Kidney epithelial cell (primary cell): Measurements from ENCODE around the gene SLC4A4. TPM values are rescaled to one million over a fixed set of nuclear protein-coding genes. Genes with fewer than 3 reads are reported as not detected.

ENCODE experiments used
- DNase-seq: peaks from one replicate; pipeline ENCODE4 v3.0.0-alpha.2; 2010; ENCODE audit warnings: low read depth
- H3K27me3 ChIP-seq: 2 replicates; pipeline ENCODE4 v1.6.0; 2011; ENCODE audit warnings: low read length; ENCODE audit not compliant: control insufficient read depth, insufficient read depth
- H3K36me3 ChIP-seq: 2 replicates; pipeline ENCODE4 v1.5.1; 2011; ENCODE audit warnings: low read length; ENCODE audit not compliant: control insufficient read depth, insufficient read depth
- H3K4me3 ChIP-seq: 2 replicates; pipeline ENCODE4 v1.5.1; 2011; ENCODE audit warnings: low read depth, mild to moderate bottlenecking, control low read depth, low read length
- total RNA-seq: library from RNA; depleted of rRNA; stranded (reverse); fragments of >200 nt; gene quantifications from 2 replicates; pipeline ENCODE4 v1.2.3, GENCODE V29; 2015
- TF ChIP-seq, protein P1 (sequence below): IDR thresholded peaks from 2 replicates; pipeline ENCODE4 v1.5.1; 2011; ENCODE audit warnings: mild to moderate bottlenecking, moderate library complexity, low read length, control low read depth, inconsistent platforms; ENCODE audit not compliant: insufficient read depth, poor library complexity, severe bottlenecking

The SLC4A4 gene
- total RNA-seq, 1 donor from 2014 or later = 2.7 TPM

DNA sequence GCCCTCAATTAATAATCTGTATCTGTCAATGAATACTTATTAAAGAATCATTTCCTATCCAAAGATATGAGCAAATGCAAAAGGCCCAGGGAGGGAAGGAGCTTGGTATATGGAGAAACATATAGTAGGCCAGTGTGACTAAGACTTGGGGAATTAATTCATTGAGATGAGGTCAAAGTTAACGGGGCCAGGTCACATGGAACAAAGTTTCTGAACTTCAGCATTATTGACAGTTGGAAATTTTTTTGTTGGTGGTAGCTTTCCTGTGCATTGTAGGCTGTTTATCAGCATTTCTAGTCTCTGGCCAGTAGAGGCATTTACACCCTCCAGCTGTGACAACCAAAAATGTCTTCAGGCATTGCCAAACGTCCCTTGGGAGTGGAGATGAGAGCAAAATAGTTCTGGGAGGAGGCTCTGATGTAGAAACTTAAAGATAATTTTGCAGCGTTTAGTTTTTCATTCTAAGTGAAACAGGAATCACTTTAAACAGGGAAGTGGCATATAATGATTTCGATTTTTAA, 202.0 kb downstream of the SLC4A4 start:
- TF ChIP-seq, protein P1, sequence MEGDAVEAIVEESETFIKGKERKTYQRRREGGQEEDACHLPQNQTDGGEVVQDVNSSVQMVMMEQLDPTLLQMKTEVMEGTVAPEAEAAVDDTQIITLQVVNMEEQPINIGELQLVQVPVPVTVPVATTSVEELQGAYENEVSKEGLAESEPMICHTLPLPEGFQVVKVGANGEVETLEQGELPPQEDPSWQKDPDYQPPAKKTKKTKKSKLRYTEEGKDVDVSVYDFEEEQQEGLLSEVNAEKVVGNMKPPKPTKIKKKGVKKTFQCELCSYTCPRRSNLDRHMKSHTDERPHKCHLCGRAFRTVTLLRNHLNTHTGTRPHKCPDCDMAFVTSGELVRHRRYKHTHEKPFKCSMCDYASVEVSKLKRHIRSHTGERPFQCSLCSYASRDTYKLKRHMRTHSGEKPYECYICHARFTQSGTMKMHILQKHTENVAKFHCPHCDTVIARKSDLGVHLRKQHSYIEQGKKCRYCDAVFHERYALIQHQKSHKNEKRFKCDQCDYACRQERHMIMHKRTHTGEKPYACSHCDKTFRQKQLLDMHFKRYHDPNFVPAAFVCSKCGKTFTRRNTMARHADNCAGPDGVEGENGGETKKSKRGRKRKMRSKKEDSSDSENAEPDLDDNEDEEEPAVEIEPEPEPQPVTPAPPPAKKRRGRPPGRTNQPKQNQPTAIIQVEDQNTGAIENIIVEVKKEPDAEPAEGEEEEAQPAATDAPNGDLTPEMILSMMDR = no peak
- no peaks in the 10 kb centered on the region for H3K27me3 ChIP-seq
- H3K36me3 ChIP-seq = no peaks in the 10 kb centered on the region
- H3K4me3 ChIP-seq = no peak overlapping the region
- DNase-seq = no peak

DNA sequence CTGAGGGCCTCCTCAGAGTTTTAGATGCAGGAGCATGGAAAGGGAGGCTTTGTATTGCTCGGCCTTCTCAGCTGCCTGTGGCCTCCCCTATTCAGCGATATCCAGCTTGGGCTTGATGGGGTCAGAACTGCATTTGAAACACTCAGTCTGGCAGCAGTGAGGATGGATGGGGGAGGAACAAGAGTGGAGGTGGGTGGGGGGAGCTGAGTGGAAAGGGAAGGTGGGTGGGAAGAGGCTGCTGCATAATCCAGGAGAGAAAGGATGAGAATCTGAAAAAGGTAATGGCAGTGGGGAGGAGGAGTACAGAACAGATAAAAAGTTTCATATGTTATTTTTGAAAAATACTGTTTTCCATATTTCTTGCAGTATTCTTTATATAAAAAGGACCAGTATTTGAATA, 202.7 kb downstream of the SLC4A4 start:
- Histone ChIP-seq H3K4me3 (no peak overlapping the region), H3K27me3 (no peaks in the 10 kb centered on the region), H3K36me3 (no peaks in the 10 kb centered on the region)
- DNase-seq = no peak
- TF ChIP-seq, protein P1 = no peak

DNA sequence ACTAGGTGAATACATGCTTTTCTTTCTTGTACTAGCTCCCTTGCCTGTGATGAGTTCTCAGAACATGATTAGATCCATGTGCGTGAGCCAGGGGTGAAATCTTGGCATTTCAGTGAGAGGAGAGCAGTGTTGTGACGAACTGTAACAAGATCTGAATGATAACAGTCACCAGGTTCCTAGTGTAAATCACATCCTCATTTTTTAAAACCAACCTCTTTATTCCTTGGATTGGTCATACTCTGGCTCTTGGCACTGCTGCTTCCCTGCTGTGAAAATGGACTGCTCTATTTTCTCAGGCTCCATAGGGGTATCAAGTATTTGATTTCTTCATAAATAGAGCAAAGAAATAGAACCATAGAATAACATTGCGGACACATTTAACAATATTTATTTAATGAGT, 206.3 kb downstream of the SLC4A4 start:
- H3K27me3 ChIP-seq = no peaks in the 10 kb centered on the region
- H3K36me3 ChIP-seq = no peaks in the 10 kb centered on the region
- DNase-seq = no peak
- no peak overlapping the region for H3K4me3 ChIP-seq
- TF ChIP-seq, protein P1 = no peak

DNA sequence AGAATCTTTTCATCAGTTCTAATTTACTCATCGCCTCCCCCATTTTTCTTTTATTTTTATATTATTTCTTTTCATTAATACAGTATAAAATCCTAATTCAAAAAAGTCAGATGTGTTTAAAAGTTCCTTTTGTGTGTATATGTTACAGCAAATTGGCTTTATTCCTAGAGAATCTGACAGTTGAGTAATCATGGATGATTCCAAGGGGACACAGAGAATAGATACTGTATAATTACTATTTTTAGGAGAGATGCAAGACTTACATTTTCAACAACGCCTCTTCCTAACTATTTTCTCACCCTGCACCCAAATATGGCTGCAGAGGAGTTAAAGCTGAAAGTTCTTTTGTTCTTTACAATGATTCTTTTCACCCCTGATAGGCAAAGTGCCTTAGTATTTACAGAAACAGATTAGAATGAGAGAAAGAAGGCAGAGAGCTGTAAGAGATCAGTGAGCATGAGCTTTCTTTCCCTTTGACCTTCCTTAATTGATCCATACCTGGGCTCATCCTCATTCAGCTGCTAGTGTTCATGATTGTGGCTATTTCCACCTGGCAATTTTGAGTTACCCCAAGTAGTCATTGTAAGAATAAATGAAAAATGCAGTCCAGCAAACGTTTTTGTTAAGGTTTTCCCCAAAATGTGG, 210.8 kb downstream of the SLC4A4 start:
- H3K36me3 ChIP-seq = no peaks in the 10 kb centered on the region
- TF ChIP-seq, protein P1 = no peak
- DNase-seq = no peak
- no peaks in the 10 kb centered on the region for H3K27me3 ChIP-seq
- no peak overlapping the region for H3K4me3 ChIP-seq

DNA sequence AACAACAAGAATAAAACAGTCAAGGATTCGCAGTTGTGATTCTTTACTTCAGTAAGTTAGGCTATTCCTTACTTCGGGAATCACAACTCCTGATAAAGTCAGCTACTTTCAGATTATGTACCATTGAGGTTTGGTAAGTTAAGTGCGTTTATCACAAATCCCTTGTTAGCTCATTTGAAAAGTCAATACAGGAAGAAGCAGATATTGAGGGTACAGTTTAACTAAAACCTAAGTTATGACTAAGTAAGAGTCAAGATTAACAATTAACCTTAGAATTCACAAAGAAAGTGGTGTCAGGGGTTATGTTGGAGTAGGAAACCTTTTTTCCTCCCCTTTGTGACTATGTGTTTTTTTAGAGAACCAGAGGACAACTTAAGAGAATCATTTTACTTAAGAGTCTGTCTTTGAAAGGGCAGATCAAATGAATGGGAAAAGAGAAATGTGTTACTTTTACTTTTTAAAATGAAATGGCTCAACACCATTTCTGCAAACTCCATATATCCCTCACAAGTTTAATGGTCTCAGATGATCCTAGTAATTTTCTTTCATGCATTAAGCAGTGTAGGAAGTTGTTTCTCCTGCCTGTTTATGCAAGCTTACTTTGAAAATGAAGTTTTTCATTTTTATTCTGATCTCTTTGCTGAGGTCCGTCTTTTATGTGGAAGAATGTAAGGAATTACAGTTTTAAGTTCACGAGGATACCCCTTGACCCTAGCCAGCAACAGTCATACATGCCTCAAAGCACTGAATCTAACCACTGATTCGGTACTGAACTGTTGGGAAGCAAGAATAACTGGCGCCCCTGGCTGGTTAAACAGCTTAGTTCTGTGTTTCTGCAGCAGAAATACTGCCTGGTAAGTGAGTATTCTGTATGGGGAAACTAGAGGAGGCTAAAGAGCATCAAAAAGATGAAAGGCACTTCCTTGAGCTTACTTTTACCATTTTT, 211.7 kb downstream of the SLC4A4 start:
- H3K27me3 ChIP-seq = no peaks in the 10 kb centered on the region
- H3K36me3 ChIP-seq = no peaks in the 10 kb centered on the region
- no peak overlapping the region for H3K4me3 ChIP-seq
- TF ChIP-seq, protein P1 = peak; percentile 45
- DNase-seq = no peak
